Measurements from ENCODE around the gene ENAM. TPM values are rescaled to one million over a fixed set of nuclear protein-coding genes. Genes with fewer than 3 reads are reported as not detected.

Gene ENAM
- total RNA-seq, 4 donors from 2014 or later, result 0.16 TPM; not detected in 3

DNA sequence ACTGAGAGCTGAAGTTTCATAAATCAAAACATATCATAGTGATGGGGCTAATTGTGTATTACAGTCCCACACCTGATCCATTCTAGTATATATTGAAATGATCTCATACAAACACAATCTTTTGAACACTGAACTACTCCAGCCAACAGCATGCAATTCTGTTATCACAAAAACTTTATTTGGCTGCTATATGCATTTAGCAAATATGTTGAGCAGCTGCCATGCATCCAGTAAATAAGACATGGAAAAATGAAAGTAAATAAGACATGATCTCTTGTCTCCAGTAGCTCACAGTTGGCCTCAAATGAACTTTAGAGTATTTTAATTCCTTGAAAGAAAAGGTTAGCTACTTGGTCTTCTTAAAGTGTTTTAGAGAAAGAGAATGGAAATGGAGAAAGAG, 34.3 kb upstream of the ENAM start:
- no peak for TF ChIP-seq CTCF (IDR thresholded peaks at IDR 0.05; ENCODE audit: low read depth)

GRCh38 chr4:70600305-70600704, 28.2 kb upstream of the ENAM start:
- TF ChIP-seq CTCF (IDR thresholded peaks at IDR 0.05; ENCODE audit: low read depth), result no peak

GRCh38 chr4:70600977-70601376, 27.6 kb upstream of the ENAM start:
- TF ChIP-seq CTCF (IDR thresholded peaks at IDR 0.05; ENCODE audit: low read depth), result no peak

GRCh38 chr4:70601422-70602039, 27.0 kb upstream of the ENAM start:
- TF ChIP-seq CTCF (IDR thresholded peaks at IDR 0.05; ENCODE audit: low read depth), result no peak

DNA sequence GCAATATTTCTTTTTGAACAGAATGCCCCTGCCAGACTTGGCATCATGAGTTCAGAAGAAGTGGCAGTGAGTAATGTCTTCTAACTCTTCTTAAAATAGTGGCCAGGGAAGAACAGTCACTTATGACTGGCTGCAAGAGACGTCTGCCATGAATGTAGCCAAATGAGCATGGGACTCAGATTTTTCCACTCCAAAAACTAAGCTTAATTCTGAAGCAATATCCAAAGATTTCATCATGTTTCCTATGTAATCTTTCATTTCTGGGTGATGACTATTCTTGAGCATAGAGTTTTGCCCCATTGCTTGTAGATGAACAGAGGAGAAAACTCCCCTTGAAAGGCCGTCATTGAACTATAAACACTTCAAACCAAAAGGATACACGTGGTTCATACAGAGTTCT, 24.7 kb upstream of the ENAM start:
- TF ChIP-seq CTCF (IDR thresholded peaks at IDR 0.05; ENCODE audit: low read depth), result no peak

- TF ChIP-seq CTCF (IDR thresholded peaks at IDR 0.05; ENCODE audit: low read depth), result no peak
These were observed 22.1 kb upstream of the ENAM start for GRCh38 chr4:70606459-70606858.

- no peak for TF ChIP-seq CTCF (IDR thresholded peaks at IDR 0.05; ENCODE audit: low read depth)
These were observed 21.1 kb upstream of the ENAM start for GRCh38 chr4:70607334-70607853.
